SU-DHL-6 (cell line): ENCODE results near the gene DOCK11.

ENCODE experiments used
- EZH2phosphoT487 ChIP-seq: fragments of 200-600 bp; sonication (generic), shearing (Covaris generic); conservative IDR thresholded peaks from 2 replicates; pipeline ENCODE4 v1.6.1; 2018; ENCODE audit warnings: mild to moderate bottlenecking, antibody characterized with exemption, low read length, moderate library complexity, mixed read lengths
- TF ChIP-seq, protein P1 (sequence below): fragments of 200-600 bp; sonication (generic); IDR thresholded peaks from one replicate; pipeline ENCODE4 v1.5.1; 2017; ENCODE audit warnings: antibody characterized with exemption, mild to moderate bottlenecking, low read length, moderate library complexity; ENCODE audit not compliant: insufficient read depth, poor library complexity, severe bottlenecking

DNA sequence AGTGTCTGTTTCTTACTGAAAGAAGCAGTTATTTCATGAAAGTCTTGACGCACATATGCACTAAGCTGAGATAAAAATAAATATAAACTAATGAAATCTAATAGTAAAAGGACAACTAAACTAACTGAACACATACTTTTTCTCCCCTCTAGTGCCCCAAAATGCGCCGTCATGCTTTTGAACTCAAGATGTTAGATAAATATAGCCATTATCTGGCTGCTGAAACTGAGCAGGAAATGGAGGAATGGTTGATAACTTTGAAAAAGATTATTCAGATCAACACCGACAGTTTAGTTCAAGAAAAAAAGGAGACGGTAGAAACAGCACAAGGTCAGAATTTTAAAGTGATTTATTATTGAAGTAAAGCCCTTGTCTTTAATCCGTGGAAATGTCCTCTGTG lies 70.2 kb downstream of the DOCK11 start:
- TF ChIP-seq, protein P1, sequence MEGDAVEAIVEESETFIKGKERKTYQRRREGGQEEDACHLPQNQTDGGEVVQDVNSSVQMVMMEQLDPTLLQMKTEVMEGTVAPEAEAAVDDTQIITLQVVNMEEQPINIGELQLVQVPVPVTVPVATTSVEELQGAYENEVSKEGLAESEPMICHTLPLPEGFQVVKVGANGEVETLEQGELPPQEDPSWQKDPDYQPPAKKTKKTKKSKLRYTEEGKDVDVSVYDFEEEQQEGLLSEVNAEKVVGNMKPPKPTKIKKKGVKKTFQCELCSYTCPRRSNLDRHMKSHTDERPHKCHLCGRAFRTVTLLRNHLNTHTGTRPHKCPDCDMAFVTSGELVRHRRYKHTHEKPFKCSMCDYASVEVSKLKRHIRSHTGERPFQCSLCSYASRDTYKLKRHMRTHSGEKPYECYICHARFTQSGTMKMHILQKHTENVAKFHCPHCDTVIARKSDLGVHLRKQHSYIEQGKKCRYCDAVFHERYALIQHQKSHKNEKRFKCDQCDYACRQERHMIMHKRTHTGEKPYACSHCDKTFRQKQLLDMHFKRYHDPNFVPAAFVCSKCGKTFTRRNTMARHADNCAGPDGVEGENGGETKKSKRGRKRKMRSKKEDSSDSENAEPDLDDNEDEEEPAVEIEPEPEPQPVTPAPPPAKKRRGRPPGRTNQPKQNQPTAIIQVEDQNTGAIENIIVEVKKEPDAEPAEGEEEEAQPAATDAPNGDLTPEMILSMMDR, result no peak
- TF ChIP-seq EZH2phosphoT487, result no peak
